SH-SY5Y (cell line): ENCODE measurements around the gene PARVB.

Experiments used
- GATA2 ChIP-seq: IDR thresholded peaks from 2 replicates; pipeline ENCODE4 v1.6.1; 2011; ENCODE audit warnings: mild to moderate bottlenecking, low read depth, low read length
- GATA3 ChIP-seq: IDR thresholded peaks from 2 replicates; pipeline ENCODE4 v1.6.1; 2011; ENCODE audit warnings: low read depth, mild to moderate bottlenecking, low read length, moderate library complexity

- TF ChIP-seq GATA3 (no peak), GATA2 (no peak)
Measured at GRCh38 chr22:44103735-44104480, 79.8 kb downstream of the PARVB start.
